GM19328 (cell line): ENCODE measurements around the gene CTSD.

Experiments used
- ATAC-seq: cut with Tn5 transposase; IDR thresholded peaks from one replicate; pipeline ENCODE4 v1.9.1; 2021; ENCODE audit warnings: mild to moderate bottlenecking, moderate library complexity; ENCODE audit not compliant: unreplicated experiment

The CTSD gene

DNA sequence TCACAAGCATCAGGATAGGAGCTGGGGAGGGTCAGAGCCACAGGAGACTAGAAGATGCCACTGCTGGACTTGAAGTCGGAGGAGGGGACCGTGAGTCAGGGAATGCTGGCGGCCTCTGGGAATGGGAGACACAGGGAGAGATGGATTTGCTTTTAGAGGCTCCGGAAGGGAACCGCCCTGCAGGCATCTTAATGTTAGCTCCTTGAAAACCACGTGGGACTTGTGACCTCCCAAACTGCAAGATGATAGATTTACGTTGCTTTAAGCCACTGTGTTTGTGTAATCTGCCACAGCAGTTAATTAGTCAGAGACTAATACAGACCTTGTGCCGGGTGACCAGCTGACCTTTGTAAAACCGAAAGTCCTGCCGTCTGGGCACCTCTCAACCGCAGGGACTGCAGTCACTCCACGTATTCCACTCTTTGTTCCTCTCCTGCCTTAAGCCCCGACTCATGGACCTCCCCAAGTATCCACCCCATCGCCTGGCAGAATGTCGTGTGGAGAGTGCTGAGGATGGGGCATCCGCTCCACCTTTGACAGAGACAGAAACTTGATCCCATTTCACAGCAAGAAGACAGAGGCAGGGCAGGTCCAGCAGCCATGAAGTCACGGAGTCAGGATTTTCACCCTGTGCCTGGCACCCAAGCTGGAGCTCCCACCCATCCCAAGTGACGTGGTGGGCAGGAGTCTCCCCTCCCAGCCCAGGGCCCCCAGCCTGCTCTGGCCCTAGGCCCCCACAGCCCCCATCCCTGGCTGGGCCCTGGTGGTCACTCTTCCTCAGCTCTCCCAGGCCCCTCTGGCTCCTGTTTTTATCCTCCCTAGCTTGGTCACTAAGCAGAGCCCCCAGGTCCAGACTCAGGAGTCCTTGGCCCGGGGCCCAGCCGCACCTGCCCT, 19.4 kb upstream of the CTSD start:
- no peak for ATAC-seq

DNA sequence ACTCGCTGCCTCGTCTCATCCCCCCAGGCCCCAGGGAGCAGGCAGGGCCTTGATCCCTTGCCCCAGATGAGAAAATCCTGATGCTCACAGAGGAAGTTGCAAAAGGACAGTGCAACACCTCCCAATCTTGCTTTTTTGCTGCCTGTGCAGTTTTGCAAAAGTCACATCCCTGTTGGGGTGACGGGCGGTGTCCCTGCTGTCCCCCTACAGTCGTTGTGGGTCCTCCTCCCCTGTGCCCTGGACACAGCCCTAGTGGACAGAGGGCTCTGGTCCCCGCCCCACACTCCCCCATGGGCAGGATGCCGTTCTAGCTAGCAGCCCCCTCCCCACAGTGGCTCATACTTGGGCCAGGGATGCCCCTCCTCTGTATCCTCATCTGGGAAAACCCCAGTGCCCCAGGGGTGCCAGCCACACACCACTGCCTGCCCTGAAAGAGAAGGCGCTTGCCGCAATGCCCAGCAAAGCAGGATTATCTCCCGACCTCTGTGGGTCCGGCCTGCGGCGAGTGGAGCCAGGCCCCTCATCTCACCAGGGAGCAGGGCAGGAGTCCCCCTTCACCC, 18.4 kb upstream of the CTSD start:
- ATAC-seq = no peak

DNA sequence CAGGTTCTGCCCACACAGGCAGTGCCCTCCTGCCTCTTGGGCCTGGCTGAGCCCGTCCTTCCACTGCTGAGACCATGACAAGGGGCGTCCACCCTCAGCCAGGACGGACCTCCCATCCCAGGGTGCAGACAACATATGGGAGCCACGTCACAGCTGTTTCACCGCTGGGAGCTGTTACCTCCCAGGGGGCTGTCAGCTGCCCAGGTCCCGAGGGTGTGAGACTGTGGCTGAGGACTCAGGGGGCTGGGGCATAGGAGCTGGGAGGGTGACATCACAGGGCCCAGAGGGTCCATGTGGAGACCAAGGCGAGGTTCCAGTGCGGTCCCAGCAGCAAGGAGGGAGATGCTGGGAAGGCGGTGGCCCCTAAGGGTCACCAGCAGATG, 17.9 kb upstream of the CTSD start:
- ATAC-seq = no peak

DNA sequence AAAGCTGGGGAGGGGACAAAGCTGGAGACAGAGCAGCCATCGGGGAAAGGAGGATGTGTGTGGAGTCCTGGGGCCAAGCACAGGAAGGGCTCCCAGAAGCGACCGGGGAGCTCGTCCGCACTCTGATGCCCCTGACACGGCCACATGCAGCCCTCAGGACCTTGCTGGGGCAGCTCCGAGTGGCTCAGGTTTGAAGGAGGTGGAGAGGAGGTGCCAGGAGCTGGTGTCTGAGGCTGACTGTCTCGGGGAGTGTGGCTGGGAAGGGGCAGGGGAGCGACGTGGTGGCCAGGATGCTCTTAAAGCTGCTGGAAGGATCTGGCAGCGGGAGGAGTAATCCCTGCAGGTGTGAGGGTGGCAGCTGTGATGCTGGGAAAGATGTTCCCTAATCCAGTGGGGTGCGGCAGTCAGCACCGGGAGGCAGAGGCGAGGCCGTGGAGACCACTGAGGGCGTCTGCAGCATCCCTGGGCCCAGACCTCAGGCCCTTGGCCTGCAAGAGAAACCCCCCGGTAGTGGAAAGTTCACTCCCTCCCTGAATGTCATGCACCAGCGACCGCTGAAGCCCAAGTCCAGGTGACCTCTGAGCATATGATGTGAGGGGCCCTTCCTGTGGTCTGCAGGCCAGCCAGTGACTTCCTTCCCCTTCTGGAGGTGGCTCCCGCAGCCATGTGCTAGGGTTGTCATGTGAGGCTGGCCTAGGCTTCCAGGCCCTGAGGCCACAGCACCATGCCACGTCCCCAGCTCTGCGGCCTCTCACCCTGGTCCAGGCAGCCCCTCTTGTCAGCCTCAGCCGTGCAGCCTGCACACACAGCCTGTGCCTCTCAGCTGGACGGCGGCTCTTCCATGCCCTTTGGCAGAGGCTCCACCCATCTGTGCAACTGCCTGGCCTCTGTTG, 17.2 kb upstream of the CTSD start:
- ATAC-seq = no peak

DNA sequence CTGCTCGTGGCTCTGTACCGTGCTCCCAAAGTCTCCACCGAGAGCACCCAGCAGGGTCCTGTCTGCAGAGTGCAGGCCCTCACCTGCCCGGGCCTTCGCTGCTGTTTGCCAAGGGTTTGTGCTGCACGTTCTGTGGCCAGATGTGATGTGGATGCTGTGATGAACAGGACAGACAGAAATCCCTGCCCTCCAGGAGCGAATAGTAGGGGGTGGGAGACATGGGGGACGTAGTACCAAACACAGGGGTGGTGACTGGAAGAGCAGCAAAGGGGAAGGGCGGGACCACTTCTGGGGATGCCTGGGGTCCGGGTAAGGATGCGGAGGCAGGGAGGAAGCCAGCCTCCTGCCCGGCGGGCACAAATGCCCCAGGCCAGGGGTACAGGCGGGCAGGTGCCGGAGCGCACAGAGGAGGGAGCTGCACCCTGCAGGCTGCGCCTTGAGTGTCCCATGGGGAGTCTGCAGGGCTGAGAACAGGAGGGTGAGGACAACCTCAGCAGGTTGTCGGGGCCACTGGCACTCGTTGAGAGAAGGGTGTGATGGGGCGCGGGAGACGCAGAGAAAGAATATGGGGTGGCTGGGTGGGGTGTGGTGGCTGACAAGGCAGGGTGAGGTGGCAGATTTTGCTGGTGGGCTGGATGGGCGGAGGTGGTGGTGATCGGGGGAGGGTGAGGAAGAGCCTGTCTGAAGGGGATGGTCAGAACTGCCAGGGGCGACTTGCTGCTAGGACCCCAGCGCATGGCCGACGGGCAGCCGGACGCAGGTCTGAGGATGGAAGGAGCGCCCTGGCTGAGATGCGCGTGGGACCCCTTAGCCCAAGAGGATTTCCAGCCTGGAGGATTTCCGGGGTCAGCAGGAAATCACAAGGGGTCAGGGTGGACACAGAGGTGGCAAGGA, 16.3 kb upstream of the CTSD start:
- no peak for ATAC-seq

DNA sequence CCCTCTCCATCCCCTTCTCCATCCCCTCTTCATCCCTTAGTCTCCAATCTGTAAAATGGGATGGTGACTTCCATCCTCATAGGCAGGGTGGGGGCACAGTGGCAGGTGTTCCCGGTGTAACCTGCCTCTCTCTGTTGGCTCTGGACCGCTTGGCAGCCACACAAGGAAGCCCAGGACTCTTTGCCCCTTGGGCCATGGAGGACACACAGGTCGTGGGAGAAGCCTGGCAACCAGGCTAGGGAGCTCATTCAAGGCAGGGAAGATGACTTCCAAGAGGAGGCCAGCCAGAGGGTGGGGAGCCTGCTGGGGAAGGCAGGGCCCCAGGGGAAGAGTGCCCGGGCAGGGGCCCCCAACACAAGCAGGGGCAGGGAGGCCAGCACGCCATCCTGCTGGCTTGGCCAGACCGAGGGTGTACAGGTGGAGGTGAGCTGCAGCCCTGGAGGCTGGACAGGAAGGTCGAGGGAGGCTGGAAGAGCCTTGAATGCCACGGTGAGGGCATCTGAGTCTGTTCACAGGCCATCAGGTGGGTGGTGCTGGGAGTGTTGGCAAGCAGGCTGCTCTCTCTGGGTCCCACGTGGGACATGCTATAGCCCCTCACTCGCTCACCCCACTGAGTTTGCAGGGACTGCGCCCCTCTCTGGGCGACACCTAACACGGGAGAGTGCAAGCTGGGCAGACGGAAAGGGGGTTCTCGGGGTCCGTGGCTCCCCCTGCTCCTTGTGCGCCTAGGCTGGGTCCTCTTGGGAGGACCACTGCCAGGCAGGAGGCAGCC, 15.5 kb upstream of the CTSD start:
- no peak for ATAC-seq

DNA sequence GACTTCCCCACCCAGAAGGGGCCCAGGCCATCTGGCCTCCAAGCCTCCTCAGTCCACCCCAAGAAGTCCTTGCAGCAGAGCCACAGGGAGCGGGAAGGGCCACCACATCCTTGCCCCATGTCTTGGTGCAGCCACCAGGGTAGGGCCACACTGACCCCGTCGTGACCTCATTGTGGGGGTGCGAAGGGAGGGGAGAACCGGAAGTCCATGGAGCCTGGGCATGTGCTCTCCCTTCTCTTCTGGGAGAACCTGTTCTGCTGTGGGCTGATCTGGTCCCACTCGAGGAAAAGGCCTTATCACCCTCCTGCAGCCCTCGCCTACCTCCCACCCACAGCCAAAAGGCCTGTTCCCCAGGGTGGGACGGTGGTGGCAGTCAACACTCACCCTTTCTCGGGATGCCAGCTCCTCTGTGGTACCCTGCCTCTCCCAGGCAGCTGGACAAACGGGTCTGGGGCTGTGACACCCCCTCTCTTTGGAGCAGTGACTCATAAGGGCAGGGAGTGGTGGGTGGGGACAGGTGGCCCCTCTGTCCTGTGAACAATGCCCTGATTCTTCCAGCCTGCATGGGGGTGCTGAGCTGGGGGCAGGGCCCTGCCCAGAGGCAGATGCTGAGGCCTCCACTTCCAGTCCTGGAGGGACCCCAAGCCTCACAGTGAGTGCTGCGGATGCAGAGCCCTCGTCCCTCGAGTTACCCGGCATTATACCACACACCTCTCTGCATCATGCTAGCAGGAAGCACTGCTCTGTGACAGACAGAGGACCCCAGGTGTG, 14.6 kb upstream of the CTSD start:
- ATAC-seq = no peak

DNA sequence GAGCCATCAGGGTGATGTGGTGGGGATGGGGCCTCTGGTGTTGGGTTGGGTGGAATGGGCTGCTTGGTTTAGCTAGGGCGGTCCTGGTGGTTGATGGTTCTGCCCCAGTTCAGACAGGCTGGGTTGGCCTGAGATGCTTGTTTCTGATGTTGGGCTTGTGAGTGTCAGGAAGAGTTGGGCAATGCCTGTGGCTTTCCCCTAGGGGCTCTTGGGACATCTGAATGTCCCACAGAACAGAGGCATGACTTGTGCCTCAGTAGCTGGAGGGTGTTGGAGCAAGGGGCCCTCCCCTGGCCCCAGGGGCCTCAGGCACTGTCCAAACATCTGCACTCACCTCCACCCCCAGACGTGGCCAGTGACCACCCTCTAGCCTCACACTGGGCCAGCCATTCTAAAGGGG, 14.0 kb upstream of the CTSD start:
- ATAC-seq = no peak

DNA sequence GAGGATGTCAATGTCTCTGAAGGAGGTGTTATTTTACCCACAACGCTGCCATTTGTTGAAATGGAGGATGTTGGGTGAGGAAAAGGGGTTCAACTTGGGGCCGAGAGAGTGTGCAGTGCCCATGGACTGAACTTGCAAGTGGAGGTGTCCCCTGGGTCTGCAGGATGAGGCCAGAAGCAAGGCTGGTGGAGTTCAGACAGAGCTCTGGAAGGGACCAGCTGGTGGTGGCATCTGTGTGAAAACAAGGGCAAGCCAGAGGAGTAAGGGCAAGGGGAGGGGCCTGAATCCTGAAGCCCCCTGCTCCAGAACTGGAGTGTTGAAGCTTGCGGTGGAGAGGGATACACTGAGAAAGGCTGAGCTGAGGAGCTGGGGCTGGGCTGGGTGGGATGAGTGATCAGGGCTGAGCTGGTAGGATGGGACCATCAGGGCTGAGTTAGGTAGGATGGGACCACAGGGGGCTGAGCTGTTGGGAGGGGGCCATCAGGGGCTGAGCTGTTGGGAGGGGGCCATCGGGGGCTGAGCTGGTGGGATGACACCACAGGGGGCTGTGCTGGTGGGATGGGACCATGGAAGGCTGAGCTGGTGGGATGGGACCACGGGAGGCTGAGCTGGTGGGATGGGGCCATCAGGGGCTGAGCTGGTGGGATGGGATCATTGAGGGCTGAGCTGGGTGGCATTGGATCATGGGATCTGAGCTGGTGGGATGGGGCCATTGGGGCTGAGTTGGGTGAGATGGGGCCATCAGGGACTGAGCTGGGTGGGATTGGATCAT, 13.4 kb upstream of the CTSD start:
- no peak for ATAC-seq

DNA sequence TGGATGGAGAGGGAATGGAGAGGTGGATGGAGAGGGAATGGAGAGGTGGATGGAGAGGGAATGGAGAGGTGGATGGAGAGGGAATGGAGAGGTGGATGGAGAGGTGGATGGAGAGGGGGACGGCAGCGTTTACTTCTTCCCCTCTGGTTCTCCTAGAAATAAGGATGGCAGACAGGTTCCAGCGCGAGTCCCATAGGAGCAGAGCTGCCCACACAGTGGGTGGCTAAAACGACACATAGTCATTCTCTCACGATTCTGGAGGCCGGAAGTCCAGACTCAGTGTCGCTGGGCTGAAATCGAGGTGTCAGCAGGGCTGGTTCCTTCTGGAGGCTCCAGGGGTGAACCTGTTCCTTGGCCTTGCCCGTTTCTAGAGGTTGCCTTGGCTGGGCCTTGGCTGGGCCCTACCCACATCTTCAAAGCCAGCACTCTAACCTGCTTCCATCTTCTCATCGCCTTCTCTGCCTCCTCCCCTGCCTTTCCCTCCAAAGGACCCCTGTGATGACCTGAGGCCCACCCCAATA, 12.7 kb upstream of the CTSD start:
- no peak for ATAC-seq

DNA sequence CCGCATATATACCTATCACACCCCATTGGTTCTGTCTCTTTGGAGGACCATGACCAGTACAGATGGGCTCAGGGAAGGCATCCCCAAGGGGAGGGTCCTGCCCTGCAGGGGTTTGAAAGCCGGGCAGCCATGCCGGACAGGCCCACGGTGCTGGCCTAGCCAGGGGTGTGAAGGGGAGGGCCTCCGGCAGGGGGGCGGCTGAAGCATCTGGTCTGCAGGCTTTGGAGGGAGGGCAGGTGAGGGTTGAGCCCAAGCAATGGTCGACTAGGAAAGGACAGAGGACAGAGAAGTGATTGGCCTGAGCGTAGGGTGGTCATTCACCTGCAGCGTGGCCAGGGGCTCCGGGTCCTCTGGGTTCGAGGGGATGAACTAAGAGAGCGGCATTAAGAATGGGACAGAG, 11.2 kb upstream of the CTSD start:
- no peak for ATAC-seq

DNA sequence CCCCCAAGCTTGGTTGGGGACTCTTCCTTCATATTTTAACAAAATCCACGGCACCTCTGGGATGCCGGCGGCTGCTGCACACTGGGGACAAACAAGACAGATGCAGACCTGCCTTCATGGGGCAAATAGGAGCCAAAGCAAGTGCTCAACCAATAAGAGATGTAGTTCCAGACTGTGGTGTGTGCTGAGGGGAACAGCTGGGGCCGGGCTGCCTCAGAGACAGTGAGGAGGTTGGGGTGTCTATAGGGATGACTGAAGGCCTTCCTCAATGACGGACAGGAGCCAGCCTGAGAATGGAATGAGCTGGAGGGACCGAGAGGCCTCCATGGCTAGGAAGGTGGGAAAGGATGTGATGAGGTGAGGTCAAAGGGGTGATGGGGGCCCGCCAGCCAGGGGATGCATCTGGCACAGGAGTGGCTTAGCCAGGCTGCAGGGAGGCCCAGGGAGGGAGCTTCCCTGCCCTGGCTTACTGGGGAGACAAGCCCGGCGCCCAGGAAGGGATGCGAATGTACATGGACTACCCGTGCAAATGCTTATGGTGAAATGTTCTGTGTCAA, 10.3 kb upstream of the CTSD start:
- no peak for ATAC-seq

DNA sequence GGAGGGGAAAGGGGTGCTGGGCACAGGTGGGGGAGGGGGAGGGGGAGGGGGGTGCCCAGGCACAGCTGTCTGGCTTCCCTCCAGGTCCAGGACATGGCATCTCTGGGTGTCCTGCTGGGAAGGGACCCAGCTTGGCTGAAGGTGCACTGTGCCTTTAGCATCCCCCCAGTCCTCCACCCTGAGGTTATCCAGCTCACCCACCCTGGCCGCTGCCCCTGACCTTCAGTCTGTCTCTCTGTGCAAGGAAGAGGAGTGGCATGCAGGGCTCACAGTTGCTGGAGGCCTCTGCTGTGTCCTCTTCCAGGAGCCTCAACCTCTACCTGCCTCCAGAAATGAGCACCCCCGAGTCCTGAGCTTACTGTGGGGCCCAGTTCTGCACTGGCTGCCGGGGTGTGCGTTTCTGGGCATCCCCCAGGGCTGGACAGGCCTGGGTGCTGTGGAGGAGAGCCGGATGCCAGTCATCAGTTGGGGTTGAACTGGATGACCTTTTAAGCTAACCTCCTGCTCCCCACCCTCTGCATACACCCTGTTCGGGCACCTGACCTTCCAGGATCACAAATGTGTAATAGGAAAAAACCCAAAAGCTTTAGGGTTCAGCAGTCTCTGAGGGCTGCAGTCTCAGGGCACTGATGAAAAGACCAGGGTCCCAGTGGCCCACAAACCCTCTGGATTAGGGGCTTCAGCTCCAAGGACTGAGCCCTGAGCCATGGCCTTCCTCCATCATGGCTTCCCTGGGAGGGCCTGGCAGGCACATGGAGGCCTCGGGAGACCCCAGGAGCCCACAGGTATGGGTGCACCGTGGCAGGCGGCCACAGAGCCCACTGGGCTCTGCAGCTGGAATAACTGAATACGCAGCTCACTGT, 9.6 kb upstream of the CTSD start:
- no peak for ATAC-seq

DNA sequence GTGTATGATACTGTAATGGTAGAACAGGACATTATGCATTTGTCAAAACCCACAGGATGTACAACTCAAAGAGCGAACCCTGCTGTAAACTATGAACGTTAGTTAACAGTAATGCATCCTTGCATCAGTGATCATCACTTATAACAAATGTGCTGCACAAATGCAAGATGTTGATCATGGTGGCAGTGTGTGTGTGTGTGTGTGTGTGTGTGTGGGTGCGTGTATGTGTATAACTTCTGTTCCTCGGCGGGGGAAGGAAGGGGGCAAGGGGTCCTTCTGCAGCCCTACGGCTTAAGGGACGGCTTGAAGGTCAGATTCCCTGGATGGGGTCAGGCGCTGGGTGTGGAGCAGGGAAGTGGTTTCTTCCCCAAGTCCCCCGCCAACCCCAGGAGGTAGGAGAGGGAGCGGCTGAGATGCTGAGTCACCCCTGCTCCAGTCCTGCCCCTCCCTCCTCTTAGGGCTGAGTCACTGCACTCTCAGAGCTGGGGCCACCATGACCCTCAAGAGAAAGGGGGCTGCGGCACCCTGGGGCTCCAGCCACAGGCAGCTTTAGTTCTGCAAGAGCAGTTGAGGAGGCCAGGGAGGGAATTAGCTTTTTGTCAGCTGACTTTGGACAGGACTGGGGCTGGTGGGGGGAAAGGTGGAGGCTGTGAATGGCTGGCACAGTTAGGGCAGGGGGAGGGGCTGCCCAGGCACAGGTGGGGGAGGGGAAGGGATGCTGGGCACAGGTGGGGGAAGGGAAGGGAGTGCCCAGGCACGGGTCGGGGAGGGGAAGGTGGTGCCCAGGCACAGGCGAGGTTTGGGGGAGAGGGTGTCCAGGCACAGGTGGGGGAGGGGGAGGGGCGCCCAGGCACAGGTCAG, 8.8 kb upstream of the CTSD start:
- no peak for ATAC-seq

DNA sequence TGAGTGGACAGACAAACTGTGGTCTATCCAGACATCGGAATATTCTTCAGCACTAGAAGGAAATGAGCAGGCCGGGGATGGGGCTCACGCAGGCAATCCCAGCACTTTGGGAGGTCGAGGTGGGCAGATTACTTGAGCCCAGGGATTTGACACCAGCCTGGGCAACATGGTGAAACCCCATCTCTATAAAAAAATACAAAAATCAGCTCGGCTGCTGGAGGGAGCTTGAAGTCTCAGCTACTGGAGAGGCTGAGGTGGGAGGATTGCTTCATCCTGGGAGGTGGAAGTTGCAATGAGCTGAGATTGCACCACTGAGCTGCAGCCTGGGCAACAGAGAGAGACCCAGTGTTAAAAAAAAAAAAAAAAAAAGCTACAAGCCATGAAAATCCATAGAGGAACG, 8.0 kb upstream of the CTSD start:
- ATAC-seq = no peak

DNA sequence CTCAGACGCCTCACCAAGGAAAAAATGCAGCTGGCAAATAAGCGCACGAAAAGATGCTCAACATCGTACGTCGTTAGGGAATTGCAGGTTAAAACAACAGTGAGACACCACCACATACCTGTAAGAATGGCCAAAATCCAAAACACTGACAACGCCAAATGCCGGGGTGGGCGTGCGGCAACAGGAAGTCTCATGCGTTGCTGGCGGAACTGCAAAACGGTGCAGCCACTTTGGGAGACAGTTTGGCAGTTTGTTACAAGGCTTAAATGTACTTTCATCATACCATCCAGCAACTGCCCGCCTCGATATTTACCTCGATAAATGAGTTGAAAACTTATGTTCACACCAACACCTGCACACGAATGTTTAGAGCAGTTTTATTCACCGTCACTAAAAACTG, 7.5 kb upstream of the CTSD start:
- ATAC-seq = no peak
